Ovary (tissue), 9 donors: ENCODE data around the gene SH3GL2. TPM values are rescaled to one million over a fixed set of nuclear protein-coding genes. Genes with fewer than 3 reads are reported as not detected.

ENCODE experiments used
- DNase-seq, 5 donors: peaks; one replicate each; pipeline ENCODE4 v3.0.0-alpha.2; 2019 to 2020
- H3K27ac ChIP-seq, 2 donors: fragments of 200-600 bp; one replicate each; pipeline versions ENCODE4 v1.5.1 to v1.8.0; 2019 to 2022
- H3K27me3 ChIP-seq: fragments of 200-600 bp; one replicate; pipeline ENCODE4 v1.8.0; 2022
- H3K36me3 ChIP-seq: fragments of 200-600 bp; sonication (generic); one replicate; pipeline ENCODE4 v1.5.1; 2019
- H3K4me1 ChIP-seq: one replicate; pipeline ENCODE4 v1.8.1; 2013; ENCODE audit warnings: mild to moderate bottlenecking, moderate library complexity; ENCODE audit not compliant: insufficient read depth
- H3K4me3 ChIP-seq: fragments of 200-600 bp; sonication (generic); one replicate; pipeline ENCODE4 v1.5.1; 2017
- H3K9me3 ChIP-seq, 2 donors: fragments of 200-600 bp in 1 of 2; sonication (generic) in 1 of 2; one replicate each; pipeline versions ENCODE4 v1.5.1 to v1.8.1; 2013 to 2019; ENCODE audit warnings: mild to moderate bottlenecking in 1 of 2, moderate library complexity in 1 of 2
- CTCF ChIP-seq, 3 donors: fragments of 450-650 bp in 2 of 3; fragments of 200-600 bp in 1 of 3; IDR thresholded peaks; one replicate each; pipeline versions ENCODE4 v1.5.1 to v1.8.0; 2016 to 2022; ENCODE audit warnings: antibody characterized with exemption in 3 of 3, mild to moderate bottlenecking in 1 of 3
- EP300 ChIP-seq: sonication (generic); formaldehyde crosslinking; IDR thresholded peaks from one replicate; pipeline ENCODE4 v1.6.1; 2017; ENCODE audit warnings: antibody characterized with exemption
- POLR2A ChIP-seq: fragments of 450-650 bp; IDR thresholded peaks from one replicate; pipeline ENCODE4 v1.6.1; 2017; ENCODE audit warnings: antibody characterized with exemption, mild to moderate bottlenecking, moderate library complexity
- WGBS, 3 donors: extraction: QIAGEN DNeasy Blood & Tissue Kit in 1 of 3; methylation state at CpG; one replicate each; pipeline versions ENCODE4 v1.1.5 to v1.1.7; 2013 to 2017; 5-methylcytosine and 5-hydroxymethylcytosine counted together
- intact Hi-C, 4 donors: fragments of 100-400 bp; cut with DNase I; formaldehyde crosslinking; loops; one replicate each; pipeline versions ENCODE4 v1.11.0 to v1.15.1; 2022 to 2023
- polyA plus RNA-seq, 2 donors: library from polyadenylated mRNA; stranded (reverse); fragments of 200-250 nt in 1 of 2; fragments of 350-450 nt in 1 of 2; fragmentation: Illumina TruSeq in 1 of 2; extraction: RNeasy Lipid Tissue Mini Kit (QIAGEN cat#74804) in 1 of 2; gene quantifications; one replicate each; pipeline ENCODE4 v1.2.3, GENCODE V29; 2013 to 2014
- total RNA-seq, 7 donors: library from RNA; depleted of rRNA in 2 of 7; stranded (reverse); fragments of >200 nt in 2 of 7; fragmentation: NEBNext Ultra II Directional in 3 of 7; extraction: Animal tissue kit (Norgen Biotek cat#: 25700) in 3 of 7; gene quantifications; one replicate each; pipeline versions ENCODE4 v1.1.0 to v1.2.4, GENCODE V29; 2016 to 2023
- donor health status: DM: no; HTN: no; CAD: no; lungs with moderate emphysema.
- donor health status: DM: no; HTN: no; CAD: no.
- donor health status: Bipolar disorder and iron deficiency.
- donor health status: DM: yes; HTN: yes; CAD: no.
- donor health status: DM: no; HTN: no; CAD: no.
- donor health status: DM: yes; HTN: yes; CAD: no.

The SH3GL2 gene
- total and polyA plus RNA-seq, 9 donors, result 0.25 to 4.9 (median 0.98) TPM; not detected in 1

GRCh38 chr9:17600962-17601593 lies 22.2 kb downstream of the SH3GL2 start:
- intact Hi-C loops, result no loop called here
- no peaks in the 10 kb centered on the region for H3K27me3 ChIP-seq
- no peaks in the 10 kb centered on the region for H3K9me3 ChIP-seq
- H3K4me3 ChIP-seq, result no peak overlapping the region
- 50 to 54% (median 51%) methylated on average over 5 of the region's 5 CpGs for WGBS, 3 donors
- DNase-seq, result no peak
- H3K27ac ChIP-seq, result no peak overlapping the region
- H3K4me1 ChIP-seq, result no peaks in the 10 kb centered on the region
- no peak for TF ChIP-seq EP300
- TF ChIP-seq POLR2A, result no peak
- no peaks in the 10 kb centered on the region for H3K36me3 ChIP-seq

GRCh38 chr9:17604556-17604955 lies 25.7 kb downstream of the SH3GL2 start:
- WGBS, 3 donors, result 91 to 94% (median 94%) methylated on average over 5 of the region's 5 CpGs
- Histone ChIP-seq H3K36me3 (no peaks in the 10 kb centered on the region), H3K27ac (no peak overlapping the region), H3K9me3 (no peaks in the 10 kb centered on the region), H3K4me3 (no peak overlapping the region), H3K4me1 (no peaks in the 10 kb centered on the region), H3K27me3 (no peaks in the 10 kb centered on the region)
- no peak for DNase-seq
- TF ChIP-seq EP300, result no peak
- TF ChIP-seq POLR2A, result no peak
- no peak for TF ChIP-seq CTCF (IDR thresholded peaks at IDR 0.05)
- intact Hi-C loops, result no loop called here

GRCh38 chr9:17609312-17610005 lies 30.6 kb downstream of the SH3GL2 start:
- intact Hi-C loops, result no loop called here
- no peak overlapping the region for H3K27ac ChIP-seq
- TF ChIP-seq CTCF (IDR thresholded peaks at IDR 0.05) (no peak), EP300 (no peak), POLR2A (no peak)
- no peaks in the 10 kb centered on the region for H3K9me3 ChIP-seq
- no peaks in the 10 kb centered on the region for H3K4me1 ChIP-seq
- no peak for DNase-seq
- H3K27me3 ChIP-seq, result no peaks in the 10 kb centered on the region
- no peak overlapping the region for H3K4me3 ChIP-seq
- WGBS, 3 donors, result 73 to 81% (median 73%) methylated on average over 7 of the region's 7 CpGs
- H3K36me3 ChIP-seq, result no peaks in the 10 kb centered on the region

- Histone ChIP-seq H3K4me3 (no peak overlapping the region), H3K9me3 (no peaks in the 10 kb centered on the region), H3K27me3 (no peaks in the 10 kb centered on the region), H3K36me3 (no peaks in the 10 kb centered on the region), H3K4me1 (no peaks in the 10 kb centered on the region), H3K27ac (no peak overlapping the region)
- DNase-seq, result no peak
- intact Hi-C loops, result no loop called here
- WGBS, 3 donors, result 57 to 93% (median 84%) methylated on average over 2 of the region's 2 CpGs
- no peak for TF ChIP-seq CTCF (IDR thresholded peaks at IDR 0.05)
- no peak for TF ChIP-seq EP300
- TF ChIP-seq POLR2A, result no peak
Measured at GRCh38 chr9:17611342-17611741, 32.5 kb downstream of the SH3GL2 start.

GRCh38 chr9:17611917-17612316 lies 33.1 kb downstream of the SH3GL2 start:
- Histone ChIP-seq H3K27ac (no peak overlapping the region), H3K9me3 (no peaks in the 10 kb centered on the region), H3K36me3 (no peaks in the 10 kb centered on the region), H3K4me3 (no peak overlapping the region), H3K27me3 (no peaks in the 10 kb centered on the region), H3K4me1 (no peaks in the 10 kb centered on the region)
- WGBS, 3 donors, result 50 to 59% (median 58%) methylated on average over 3 of the region's 3 CpGs
- no peak for DNase-seq
- no peak for TF ChIP-seq POLR2A
- no peak for TF ChIP-seq EP300
- no peak for TF ChIP-seq CTCF (IDR thresholded peaks at IDR 0.05)
- intact Hi-C loops, result no loop called here
